Cardiac muscle cell (in vitro differentiated cells and primary cell): ENCODE results near the gene CPSF3. TPM values are rescaled to one million over a fixed set of nuclear protein-coding genes. Genes with fewer than 3 reads are reported as not detected.

Experiments
- DNase-seq, 2 donors: peaks; one replicate each; pipeline versions ENCODE4 v3.0.0 to v3.0.0-alpha.2; 2010 to 2017; ENCODE audit warnings: low read depth in 1 of 2, low spot score in 1 of 2
- H3K27ac ChIP-seq: fragments of 200-600 bp; sonication (generic); 2 replicates; pipeline ENCODE4 v1.5.1; 2016
- H3K27me3 ChIP-seq: fragments of 200-600 bp; sonication (generic); 2 replicates; pipeline ENCODE4 v1.6.0; 2016; ENCODE audit warnings: control low read depth
- H3K36me3 ChIP-seq: fragments of 200-600 bp; sonication (generic); 2 replicates; pipeline ENCODE4 v1.5.1; 2016; ENCODE audit warnings: control low read depth
- H3K4me1 ChIP-seq: fragments of 200-600 bp; sonication (generic); 2 replicates; pipeline ENCODE4 v1.8.1; 2017; ENCODE audit warnings: low read depth, mild to moderate bottlenecking, mixed run types
- H3K4me3 ChIP-seq: fragments of 200-600 bp; sonication (generic); 2 replicates; pipeline ENCODE4 v1.5.1; 2016; ENCODE audit warnings: mild to moderate bottlenecking
- H3K9me3 ChIP-seq: fragments of 200-600 bp; sonication (generic); 2 replicates; pipeline ENCODE4 v1.5.1; 2017; ENCODE audit warnings: low read depth, mild to moderate bottlenecking, control low read depth
- CTCF ChIP-seq: IDR thresholded peaks from 2 replicates; pipeline ENCODE4 v1.5.1; 2012; ENCODE audit warnings: low read depth, mild to moderate bottlenecking, low read length
- polyA plus RNA-seq: library from polyadenylated mRNA; unstranded; fragments of >200 nt; fragmentation: Nextera tagmentation; extraction: Ambion mirVana; gene quantifications from 2 replicates; pipeline ENCODE4 v1.2.1, GENCODE V29; 2016
- total RNA-seq: library from RNA; depleted of rRNA; stranded (reverse); fragments of >200 nt; gene quantifications from 2 replicates; pipeline ENCODE4 v1.2.3, GENCODE V29; 2016

Gene CPSF3
- total and polyA plus RNA-seq, 2 experiments from 2014 or later = 57.4 to 57.5 TPM

DNA sequence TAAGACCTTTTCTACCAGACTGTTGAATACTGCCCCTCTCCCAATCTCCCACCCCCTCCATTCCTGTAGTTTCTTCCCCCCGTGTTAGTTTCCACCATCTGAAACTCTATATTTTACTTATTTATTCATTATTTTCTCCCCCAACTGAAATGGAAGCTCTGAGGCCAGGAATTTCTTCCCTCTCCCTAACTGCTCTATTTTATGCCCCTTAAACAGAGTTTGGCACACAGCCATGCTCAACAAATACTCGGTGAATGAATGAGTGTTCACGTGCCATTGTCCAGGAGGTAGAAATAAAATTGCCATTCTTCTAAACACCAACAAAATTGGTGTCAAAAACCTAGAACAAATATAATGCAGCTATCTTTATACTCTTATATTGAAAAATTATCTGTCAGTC lies 5.7 kb upstream of the CPSF3 start:
- TF ChIP-seq CTCF = no peak
- Histone ChIP-seq H3K36me3 (no peaks in the 10 kb centered on the region), H3K27me3 (no peaks in the 10 kb centered on the region), H3K4me1 (peaks cover 15% of the 10 kb centered on the region), H3K27ac (no peak overlapping the region), H3K9me3 (no peaks in the 10 kb centered on the region), H3K4me3 (no peak overlapping the region)
- DNase-seq = no peak

- no peaks in the 10 kb centered on the region for H3K9me3 ChIP-seq
- H3K27ac ChIP-seq = no peak overlapping the region
- no peaks in the 10 kb centered on the region for H3K27me3 ChIP-seq
- H3K36me3 ChIP-seq = no peaks in the 10 kb centered on the region
- H3K4me3 ChIP-seq = no peak overlapping the region
- peaks cover 15% of the 10 kb centered on the region for H3K4me1 ChIP-seq
- TF ChIP-seq CTCF = no peak
- no peak for DNase-seq
Observed at GRCh38 chr2:9418746-9419145, 4.7 kb upstream of the CPSF3 start.

DNA sequence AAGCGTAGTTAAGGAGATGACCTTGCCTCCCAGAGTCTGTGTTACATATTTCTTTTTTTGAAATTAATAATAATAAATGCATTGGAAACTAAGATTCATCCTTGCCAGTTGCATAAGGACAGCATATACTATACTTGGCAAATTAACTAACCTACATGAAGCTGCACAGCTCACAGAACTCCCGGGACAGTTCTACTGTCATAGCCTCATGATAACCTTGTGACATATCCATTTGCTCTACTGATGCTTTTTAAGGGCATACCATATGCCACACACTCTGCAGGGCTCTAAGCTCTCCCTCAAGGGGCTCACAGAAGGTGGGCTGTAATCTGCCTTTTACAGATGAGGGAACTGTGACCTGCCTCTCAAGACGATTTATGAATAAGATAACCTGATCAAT lies 3.9 kb upstream of the CPSF3 start:
- H3K4me1 ChIP-seq = peaks cover 17% of the 10 kb centered on the region
- no peaks in the 10 kb centered on the region for H3K9me3 ChIP-seq
- H3K27me3 ChIP-seq = no peaks in the 10 kb centered on the region
- H3K4me3 ChIP-seq = no peak overlapping the region
- no peak overlapping the region for H3K27ac ChIP-seq
- no peaks in the 10 kb centered on the region for H3K36me3 ChIP-seq
- no peak for DNase-seq
- TF ChIP-seq CTCF = no peak

- peaks cover 20% of the 10 kb centered on the region for H3K4me1 ChIP-seq
- H3K9me3 ChIP-seq = no peaks in the 10 kb centered on the region
- H3K4me3 ChIP-seq = no peak overlapping the region
- no peak for DNase-seq
- TF ChIP-seq CTCF = no peak
- H3K36me3 ChIP-seq = no peaks in the 10 kb centered on the region
- H3K27ac ChIP-seq = no peak overlapping the region
- no peaks in the 10 kb centered on the region for H3K27me3 ChIP-seq
Observed at GRCh38 chr2:9420495-9420894, 3.0 kb upstream of the CPSF3 start.

DNA sequence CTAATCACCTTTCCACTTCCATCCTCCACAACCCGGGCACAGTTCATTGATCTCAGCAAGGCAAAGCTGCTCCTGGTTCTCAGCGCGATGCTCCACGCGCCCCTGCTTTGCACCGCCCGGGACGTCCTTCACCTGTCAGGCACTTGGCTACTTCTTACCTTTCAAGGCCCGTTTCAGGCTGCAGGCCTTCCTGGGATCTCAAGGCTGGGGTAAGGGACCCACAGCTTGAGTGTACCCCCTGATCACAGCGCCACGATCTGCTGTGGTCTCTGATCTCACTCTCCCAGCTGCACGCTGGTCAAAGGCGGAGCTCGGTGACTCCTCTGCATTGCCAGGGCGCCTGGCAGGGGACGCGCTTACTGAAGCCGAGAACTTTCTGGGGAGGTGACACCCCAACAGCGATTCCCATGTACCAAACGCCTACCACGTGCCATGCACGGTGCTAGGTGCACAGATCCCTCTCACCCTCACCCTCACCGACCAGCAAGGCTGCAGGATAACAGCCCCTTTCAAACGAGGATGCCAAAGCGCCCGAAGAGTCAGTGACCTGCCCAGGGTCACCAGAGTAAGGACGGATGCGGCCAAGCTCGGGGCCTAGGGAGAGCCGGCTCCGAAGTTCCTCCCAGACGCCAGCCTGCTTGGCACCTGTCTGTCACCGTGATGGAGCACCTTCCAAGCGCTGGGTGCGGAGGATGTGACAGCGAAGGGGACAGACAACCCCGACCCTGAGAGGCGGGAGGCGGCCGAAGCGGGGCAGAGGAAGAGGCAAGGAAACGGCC lies 944 bp upstream of the CPSF3 start:
- Histone ChIP-seq H3K27me3 (no peaks in the 10 kb centered on the region), H3K9me3 (no peaks in the 10 kb centered on the region), H3K27ac (peak overlapping the region; percentile 19), H3K4me3 (peak overlapping the region; percentile 84), H3K4me1 (peaks cover 20% of the 10 kb centered on the region), H3K36me3 (no peaks in the 10 kb centered on the region)
- peak in 1 of 2 donors; percentile 23 for DNase-seq
- TF ChIP-seq CTCF = peak; percentile 5
